GM18505 (cell line): ENCODE data around the gene GNG7.
"Not testable (repeated sequence)": the region's sequence is repeated elsewhere in the genome, so short reads cannot be mapped to it uniquely, and the experiment has no call there.

ENCODE experiments used
- ATAC-seq: cut with Tn5 transposase; IDR thresholded peaks from one replicate; pipeline ENCODE4 v1.9.1; 2021; ENCODE audit not compliant: unreplicated experiment
- POLR2A ChIP-seq: IDR thresholded peaks from 4 replicates; pipeline ENCODE4 v1.6.1; 2011; ENCODE audit warnings: borderline replicate concordance; ENCODE audit not compliant: insufficient read depth, insufficient read length; ENCODE audit errors: extremely low read depth

Gene GNG7

GRCh38 chr19:2646866-2647535 is 55.5 kb downstream of the GNG7 start:
- no peak for TF ChIP-seq POLR2A
- ATAC-seq = no peak

- TF ChIP-seq POLR2A = no peak
- ATAC-seq = no peak
These were observed 56.7 kb downstream of the GNG7 start for GRCh38 chr19:2645826-2646225.

DNA sequence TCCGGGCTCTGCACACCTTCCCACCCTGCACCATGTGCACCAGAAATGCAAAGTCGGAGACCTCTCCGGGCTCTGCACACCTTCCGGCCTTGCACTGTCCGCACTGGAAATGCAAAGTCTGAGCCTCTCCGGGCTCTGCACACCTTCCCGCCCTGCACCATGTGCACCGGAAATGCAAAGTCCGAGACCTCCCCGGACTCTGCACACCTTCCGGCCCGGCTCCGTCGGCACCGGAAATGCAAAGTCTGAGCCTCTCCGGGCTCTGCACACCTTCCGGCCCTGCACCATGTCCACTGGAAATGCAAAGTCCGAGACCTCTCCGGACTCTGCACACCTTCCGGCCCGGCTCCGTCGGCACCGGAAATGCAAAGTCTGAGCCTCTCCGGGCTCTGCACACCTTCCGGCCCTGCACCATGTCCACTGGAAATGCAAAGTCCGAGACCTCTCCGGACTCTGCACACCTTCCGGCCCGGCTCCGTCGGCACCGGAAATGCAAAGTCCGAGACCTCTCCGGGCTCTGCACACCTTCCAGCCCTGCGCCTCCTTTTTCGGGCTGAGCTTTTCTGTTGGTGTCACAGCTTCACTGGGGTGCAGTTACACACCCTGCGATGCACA is 59.3 kb downstream of the GNG7 start:
- ATAC-seq = not testable (repeated sequence)

DNA sequence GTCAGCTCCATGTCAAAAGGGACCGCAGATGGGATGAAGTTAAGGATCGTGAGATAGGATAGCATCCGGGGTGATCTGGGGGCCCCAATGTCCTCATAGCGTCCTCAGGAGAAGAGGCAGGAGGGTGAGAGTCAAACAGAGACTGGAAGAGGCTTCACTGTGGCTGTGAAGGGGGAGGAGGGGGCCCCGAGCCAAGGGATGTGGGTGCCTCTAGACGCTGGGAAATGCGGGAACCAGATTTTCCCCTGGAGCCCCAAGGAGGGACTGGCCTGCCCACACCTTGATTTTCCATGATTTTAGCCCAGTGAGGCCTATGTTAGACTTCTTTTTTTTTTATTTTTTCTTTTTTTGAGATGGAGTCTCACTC is 61.2 kb downstream of the GNG7 start:
- ATAC-seq = no peak
- TF ChIP-seq POLR2A = no peak

GRCh38 chr19:2640563-2641331 is 61.7 kb downstream of the GNG7 start:
- ATAC-seq = no peak
- TF ChIP-seq POLR2A = no peak

- ATAC-seq = no peak
- TF ChIP-seq POLR2A = no peak
These were observed 62.5 kb downstream of the GNG7 start for GRCh38 chr19:2639999-2640398.

DNA sequence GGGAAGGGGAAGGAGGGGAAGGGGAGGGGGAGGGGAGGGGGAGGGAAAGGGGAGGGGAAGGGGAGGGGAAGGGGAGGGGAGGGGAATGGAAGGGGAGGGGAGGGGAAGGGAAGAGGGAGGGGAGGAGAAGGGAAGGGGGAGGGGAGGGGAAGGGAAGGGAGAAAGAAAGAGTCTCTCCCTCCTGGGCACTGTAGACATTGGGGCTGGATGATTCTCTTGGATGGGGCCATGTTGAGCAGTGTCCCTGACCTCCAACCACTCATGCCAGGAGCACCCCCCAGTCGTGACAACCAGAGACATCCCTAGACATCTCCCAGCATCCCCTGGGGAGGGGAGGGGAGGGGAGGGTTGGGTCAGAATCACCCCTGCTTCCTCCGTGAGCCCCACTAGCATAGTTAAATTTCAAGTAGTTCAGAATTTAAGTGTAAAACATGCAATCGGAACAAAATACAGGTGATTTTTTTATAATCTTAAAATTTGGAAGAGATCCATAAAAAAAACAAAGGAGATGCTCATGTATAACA is 64.0 kb downstream of the GNG7 start:
- TF ChIP-seq POLR2A = no peak
- ATAC-seq = no peak

DNA sequence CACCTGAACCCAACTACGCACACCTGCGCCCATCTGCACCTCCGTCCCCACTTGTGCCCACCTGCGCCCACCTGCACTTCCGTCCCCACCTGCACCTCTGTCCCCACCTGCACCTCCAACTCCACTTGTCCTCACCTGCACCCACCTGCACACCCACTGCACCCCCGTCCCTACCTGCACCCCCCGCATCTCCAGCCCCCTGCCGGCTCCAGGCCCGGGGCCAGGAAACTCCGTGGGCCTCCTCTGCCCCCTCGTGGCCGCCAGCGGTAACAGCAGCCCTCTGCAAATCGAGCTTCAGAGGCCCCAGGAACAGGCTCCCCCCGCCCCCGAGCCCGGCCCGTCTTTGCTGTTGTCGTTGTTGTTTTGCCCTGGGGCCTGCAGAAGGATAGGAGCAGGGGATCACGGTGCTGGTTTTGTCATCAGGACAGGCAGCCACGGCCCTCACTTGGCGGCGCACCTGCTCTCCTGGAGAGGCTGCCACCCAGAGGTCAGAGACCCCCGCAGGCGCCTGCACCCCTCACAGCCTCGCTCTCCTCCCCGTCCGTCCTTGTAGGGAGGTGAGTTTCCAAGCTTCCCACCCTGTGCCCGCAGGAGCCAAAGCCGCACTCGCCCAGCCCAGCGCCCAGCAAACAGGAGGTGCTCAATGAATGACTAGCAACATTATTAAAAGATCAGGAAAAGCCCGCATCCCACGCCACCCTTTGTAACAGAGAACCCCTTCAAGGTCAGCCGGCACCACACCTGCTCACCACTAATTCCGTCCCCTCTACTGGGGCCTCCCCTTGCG is 65.4 kb downstream of the GNG7 start:
- no peak for TF ChIP-seq POLR2A
- ATAC-seq = no peak

- TF ChIP-seq POLR2A = no peak
- no peak for ATAC-seq
These were observed 66.2 kb downstream of the GNG7 start for GRCh38 chr19:2636141-2636896.

DNA sequence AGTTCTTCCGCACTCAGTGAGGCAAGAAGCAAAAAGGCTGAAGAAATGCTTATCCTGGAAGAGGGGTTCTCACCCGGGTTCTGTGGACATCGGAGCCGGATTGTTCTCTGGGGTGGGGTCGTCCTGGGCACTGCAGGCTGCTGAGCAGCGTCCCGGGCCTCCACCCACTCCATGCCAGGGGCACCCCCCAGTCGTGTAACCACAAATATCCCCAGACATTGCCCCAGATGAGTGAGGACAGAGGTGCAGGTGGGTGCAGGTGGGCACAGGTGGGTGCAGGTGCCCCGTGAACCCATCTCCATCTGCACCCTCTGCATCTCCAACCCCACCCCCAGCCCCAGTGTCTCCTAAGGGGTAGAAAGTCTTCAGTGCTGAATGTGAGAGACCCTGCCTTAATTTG is 67.5 kb downstream of the GNG7 start:
- no peak for ATAC-seq

GRCh38 chr19:2634228-2634951 is 68.1 kb downstream of the GNG7 start:
- no peak for ATAC-seq
- no peak for TF ChIP-seq POLR2A

More for the DNA sequence above, 67.5 kb downstream of the GNG7 start:
- TF ChIP-seq POLR2A = no peak

DNA sequence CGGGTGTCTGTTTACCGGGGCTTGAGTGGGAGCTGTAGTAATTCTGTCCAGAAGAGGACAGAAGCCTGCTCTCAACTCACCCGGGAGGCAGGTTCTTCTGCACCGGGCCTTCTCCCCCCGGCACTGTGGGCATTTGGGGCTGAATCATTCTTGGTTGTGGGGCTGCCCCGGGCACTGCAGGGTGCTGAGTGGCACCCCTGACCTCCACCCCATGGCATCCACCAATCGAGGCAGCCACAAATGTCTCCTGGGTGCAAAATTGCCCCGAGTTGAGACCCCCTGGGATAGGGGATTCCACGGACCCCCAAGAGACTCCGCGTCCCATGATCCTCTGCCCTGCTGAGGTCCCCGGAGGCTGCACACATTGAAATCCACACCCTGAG is 68.8 kb downstream of the GNG7 start:
- ATAC-seq = no peak
- TF ChIP-seq POLR2A = no peak
